Measurements from ENCODE around the gene SLC12A7.
"Not testable (repeated sequence)": the region's sequence is repeated elsewhere in the genome, so short reads cannot be mapped to it uniquely, and the experiment has no call there.

SLC12A7 gene

DNA sequence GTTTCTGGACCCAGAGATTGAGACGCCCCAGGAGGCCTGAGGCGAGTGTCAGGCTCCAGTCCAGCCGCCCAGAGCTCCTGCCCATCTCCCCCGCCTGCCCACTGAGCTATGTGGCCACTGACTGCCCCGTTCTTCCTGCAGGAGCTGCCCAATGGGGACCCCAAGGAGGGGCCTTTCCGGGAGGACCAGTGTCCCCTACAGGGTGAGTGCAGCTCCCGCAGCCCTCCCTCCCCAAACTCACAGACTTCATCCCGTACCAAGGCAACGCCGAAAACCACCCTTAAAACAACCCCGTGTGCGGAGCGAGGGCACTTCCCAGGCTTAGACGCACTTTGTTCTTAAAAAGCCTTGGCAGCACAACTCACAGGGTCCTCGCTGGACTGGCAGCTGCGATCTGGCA lies 79.9 kb downstream of the SLC12A7 start:
- DNase-seq = no peak

DNA sequence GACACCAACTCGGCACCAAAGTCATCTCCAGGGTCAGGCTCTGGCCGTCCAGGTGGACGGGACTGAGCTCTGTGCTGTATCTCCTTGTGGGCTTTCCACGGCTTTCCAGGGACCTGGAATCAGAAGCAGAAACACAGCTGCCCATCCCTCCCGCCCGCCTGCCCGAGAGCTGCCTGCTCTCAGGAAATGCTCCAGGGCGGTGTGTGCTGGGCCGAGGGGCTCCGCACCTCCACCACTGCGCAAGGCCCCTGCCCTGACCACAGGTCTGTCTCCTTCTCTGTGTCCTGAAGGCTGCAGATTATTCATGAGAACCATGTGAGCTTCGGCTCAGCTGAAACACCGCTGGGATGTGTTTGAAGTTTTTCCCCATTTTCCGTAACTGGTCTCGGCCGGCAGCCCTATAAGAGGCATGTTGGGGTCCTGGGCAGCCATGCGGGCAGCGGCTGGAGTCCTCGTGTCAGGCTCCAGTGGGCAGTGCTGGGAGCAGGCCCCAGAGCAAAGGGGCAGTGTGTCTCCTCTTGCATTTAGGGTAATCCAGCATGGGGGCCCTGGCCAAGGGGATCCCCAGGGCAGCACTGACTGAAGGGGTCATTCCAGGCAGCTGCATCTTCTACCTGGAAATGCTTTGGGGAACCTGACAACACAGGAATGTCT lies 80.4 kb downstream of the SLC12A7 start:
- no peak for DNase-seq

DNA sequence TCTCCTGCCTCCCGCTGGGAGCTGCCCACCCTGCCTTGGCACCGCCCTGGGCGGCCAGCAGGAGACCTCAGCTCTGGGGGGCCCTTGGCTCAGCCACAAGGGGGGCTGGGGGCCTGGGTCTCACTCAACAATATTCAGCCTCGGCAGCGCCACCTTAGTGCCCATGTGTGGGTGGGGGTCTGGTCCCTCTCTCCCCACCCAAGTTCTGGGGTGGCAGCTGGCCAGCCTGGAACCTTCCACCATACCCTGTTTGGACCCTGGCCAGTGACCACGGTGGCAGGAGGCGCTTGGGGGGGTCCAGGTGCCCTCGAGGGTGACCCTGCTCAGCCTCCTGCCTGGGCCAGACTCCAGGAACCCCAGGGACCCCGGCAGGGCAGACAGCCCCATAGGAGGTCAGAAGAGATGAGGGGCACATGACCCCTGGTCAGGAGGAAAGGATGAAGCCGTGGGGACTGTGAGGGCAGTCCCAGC lies 81.0 kb downstream of the SLC12A7 start:
- no peak for DNase-seq

DNA sequence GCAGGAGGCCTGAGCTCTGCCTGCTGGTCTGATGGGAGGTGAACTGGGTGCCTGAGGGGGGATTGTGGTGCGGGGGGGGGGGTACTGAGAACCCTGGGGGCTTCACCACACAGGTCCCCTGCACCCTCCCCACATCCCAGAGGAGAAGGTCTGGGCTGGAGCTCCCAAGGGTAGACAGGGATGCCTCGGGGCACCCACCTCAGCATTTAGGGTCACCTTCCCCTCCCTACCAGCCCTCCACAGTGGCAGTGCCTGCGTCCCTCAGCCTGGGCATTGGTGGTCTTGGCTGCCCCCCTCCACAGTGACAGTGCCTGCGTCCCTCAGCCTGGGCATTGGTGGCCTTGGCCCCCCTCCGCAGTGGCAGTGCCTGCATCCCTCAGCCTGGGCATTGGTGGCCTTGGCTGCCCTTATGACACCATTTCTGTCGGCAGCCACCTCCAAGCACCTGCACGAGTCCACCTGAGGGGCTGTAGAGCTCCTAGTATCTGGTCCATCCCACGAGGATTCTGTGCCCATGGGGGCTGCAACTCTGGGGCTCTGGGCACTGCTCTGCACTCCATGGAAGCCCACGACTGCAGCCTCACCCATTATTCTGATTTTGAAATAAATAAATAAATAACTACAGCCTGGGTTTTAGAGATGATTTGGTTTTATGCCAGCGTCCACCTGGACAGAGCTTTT lies 81.8 kb downstream of the SLC12A7 start:
- DNase-seq = no peak

DNA sequence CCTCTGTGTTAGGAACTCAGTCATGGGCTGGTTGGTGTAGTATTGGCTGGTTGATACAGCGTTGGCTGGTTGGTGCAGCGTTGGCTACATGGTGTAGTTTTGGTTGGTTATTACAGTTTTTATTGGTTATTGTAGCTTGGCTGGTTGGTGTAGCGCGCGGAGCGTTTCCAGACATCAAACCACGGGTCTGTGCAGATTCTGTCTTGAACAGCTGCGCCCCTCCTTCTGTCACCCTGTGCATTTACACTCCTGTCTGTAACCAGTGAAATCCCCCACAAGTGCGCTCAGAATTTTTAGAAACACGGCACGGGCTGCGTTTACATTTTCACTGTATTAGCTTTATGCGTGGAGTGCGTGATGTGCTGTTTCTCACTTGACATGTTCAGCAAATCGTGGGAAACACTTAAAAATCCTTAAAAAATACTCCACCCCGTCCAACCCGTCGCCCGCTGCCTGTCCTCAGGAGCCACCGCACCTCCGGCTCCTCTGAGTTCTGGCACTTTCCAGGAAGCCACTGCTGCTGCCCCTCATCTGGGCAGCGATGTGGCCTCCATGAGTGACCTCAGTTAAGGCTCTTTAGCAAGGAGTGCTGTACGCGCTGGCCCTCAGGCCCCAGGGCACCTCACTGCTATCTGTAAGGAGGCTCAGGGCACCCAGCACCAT lies 82.5 kb downstream of the SLC12A7 start:
- DNase-seq = no peak

DNA sequence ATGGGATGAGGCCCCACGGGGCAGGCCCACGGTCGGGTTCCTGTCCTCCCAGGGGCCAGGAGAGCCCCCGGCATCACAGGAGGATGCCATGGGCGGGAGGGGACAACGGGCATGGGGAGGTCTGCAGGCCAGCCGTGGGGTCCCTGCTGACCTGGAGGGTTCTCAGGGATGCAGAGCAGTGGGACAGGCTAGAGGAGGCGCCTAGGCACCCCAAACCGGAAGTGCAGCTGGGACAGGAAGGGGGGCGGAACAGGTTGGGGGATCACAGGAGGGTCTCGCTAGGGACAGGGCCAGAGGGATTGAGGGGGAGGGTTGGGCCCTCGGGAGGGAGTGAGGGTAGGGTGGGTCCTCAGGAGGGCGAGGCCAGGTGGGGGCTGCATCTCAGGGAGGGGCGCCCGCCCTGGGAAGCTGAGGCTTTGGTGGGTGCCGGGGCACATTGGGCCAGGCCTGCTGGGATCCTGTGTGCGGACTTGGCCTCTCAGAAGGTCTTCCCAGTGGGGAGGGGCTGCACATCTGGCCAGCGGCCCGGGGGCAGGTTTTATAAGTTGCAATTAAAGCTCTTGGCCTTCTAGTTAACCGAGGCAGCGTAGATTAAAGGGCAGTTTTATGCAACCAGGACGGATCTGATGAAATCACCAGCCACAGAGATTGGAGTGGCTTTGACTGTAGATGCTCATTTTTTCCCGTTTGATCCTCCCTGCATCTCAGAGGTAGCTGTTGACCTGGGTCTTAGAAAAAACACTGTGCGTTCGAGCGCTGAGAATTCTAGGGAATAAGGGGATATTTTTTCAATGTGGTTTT lies 83.2 kb downstream of the SLC12A7 start:
- no peak for DNase-seq

DNA sequence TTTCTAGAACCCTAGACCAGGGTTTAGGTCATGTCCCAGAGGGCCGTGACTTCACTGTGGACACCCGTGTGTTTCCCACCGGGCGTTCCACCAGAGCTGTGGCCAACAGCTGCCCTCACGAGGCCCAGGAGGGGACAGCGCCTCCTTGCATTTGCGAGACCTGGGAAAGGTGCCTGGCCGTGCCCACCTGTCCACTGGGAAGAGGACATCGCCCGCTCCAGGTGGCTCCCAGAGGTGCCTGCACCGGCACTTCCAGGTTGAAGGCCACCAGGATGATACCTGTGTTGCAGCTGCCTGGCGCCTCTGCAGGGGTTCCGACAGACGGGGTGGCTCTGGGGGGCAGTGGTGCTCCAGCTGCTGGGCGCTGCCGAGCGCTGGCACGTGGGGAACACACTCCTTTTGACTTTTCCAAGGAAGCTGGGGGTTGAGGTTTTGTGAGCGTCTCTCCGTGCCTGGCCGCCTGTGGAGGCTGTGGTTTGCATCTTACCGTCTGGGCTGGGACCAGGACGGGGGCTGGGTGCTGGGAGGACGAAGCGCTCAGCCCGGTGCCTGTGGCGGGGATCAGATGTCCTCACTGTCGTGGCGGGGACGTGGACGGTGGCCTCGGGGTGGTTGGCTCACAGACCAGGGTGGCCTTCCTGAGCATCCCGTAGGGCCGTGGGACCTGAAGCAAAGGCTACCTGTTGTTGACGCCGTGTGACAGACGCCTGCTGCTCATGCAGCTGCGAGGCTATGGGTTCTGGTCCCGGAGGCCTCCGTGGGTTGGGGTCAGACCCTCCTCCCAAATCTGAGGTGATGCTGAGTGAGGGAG lies 84.0 kb downstream of the SLC12A7 start:
- no peak for DNase-seq

DNA sequence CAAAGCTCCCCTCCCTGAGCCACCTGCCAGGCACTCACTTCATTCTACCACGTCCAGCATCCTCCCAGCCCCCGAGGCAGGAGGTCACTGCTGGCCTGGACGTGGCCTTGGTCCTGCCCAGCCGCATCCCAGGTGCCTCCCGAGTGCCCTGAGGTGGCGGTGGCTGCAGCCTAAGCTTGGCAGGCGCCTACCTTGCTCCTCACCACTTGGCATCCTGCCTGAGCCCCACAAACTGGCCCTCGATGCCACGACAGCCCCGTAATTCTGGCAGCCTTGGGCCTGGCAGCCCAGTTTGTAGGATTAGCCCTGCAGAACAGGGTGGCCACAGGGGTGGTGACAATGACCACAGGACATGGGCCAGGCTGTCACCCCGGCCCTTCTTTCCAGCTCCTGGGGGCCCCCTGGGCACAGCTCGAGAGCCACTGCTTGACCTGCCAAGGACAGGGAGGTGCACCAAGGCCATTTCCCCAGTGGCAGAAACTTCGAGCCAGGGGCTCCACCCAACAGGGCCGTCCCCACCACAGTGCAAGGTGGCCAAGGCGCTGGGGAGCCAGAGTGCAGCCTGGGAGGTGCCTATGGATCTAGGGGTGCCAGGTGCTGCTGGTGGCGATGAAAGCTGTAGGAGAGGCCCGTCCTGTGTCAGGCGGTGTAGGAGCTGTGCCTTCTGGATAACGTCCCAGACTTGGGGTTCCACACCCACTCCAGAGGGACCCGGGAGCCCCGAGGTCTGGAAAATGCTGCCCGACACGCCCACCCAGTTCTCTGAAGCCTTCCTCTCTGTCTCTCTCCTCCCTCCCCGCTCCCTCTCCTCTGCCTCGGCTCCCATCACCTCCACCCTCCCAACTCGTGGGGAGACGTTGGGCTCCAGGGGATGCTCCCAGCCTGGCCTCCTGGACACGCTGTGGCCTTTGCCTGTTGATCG lies 84.9 kb downstream of the SLC12A7 start:
- DNase-seq = no peak

DNA sequence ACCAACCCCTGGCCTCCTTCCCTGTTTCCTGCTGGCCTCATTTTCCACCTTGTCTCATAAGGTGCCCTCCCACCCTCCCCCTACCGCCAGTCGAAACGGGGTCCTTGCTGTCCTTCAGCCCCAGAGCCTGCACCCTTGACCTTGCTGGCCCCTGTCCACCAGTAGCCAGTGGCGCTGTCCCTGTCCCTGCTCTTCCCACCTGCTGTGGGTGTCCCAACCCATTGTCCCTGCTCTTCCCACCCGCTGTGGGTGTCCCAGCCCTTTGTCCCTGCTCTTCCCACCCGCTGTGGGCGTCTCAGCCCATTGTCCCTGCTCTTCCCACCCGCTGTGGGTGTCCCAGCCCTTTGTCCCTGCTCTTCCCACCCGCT lies 89.9 kb downstream of the SLC12A7 start:
- DNase-seq = not testable (repeated sequence)

DNA sequence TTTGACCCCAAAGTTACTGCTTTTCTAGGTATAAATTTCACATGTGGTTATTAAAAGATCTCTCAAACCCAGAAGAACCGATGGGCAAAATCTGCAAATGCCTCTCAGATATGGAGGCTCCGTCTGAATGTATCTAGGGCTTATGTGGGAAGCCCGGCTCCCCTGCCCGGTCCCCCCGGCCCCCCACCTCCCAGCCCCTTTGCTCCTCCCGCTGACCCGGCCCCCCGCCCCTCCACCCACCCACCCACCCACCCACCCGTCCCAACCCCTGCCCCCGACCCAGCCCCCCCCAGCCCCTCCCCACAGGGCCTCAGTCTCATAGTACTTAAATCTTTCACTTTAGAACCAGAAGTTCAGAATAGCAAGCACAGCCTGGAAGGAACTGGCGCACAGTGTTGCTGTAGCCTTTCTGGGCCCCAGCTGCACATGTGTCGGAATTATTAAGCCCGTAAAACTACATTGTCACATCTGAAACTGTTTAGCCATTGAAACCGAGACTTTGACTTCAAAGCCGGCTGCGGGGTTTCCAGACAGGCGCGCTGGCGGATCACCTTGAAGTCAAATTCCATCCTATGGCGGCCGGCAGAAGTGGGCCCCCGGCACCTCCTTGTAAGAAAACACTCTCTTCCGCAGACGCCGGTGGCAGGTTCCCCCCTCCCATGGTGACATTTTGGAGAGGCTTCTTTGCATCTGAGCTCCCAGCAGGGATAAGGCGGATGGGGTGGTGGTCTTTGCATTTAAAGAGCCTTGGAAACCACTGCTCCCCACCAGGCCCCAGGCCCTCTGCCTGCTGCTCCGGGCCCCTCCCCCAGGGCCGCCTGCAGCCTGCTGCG lies 90.5 kb downstream of the SLC12A7 start:
- no peak for DNase-seq

DNA sequence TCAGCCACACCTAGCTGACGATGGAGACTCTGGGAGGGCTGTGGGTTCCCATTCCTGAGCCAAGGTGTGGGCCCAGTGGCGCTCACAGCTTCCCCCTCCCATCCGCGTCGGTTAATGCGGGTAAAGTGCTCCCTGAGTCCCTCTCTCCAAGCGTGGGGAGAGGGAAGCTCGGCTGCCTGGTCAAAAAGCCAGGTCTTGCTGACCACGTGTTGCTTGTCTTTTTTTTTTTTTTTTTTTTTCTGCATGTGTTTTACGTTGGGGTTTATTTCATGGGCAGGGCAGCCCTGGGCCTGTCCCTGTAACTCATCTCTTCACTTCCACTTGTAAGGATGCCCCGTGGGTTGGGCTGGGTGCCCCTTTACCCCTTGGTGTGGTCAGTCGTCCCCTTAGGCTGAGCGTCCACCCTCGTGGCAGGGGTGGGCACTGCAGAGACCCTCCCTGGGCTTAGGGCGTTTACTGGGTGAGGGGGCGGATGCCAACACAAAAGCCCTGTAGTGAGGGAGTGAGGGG lies 91.4 kb downstream of the SLC12A7 start:
- no peak for DNase-seq

DNA sequence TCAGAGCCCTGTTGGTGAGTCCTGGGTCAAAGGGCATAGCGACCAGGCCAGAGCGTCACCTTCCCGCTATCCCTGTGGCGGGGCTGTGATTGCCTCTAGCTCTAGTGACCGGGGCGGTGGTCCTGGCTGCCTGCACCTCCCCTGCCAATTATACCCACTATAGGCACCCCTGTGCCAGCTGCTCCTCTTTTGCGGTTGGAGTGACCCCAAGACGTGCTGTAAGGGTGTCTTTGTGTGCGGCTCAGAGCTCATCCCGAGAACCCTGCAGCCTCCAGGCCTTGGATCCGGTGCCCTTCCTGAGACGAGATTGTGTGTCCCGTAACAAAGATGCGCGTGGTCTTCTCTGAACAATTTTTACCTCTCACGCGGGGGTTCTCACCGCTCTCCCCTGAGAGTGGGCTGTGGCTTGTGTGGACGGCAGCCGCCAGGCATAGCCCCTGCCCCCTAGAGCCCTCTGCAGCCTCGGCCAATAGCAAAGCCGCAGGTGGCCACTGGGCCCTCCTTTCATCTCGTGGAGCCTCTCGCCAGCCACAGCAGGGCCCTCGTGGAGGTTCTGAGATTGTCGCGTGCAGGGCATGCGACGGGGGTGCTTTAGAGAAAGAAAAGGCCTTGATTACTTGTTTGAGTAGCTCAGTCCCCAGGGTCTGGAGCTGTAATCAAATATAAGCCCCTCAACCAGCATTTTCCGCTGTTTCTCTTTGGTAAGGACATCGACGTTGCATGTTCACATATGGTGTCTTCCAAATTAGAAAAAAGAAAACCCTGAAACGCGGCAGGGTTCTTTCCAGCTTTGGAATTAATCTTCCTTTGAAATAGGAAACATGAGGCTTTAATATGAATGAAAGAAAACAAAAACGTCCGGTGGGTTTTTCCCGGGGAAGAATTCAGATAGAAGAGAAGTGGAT lies 92.6 kb downstream of the SLC12A7 start:
- no peak for DNase-seq

DNA sequence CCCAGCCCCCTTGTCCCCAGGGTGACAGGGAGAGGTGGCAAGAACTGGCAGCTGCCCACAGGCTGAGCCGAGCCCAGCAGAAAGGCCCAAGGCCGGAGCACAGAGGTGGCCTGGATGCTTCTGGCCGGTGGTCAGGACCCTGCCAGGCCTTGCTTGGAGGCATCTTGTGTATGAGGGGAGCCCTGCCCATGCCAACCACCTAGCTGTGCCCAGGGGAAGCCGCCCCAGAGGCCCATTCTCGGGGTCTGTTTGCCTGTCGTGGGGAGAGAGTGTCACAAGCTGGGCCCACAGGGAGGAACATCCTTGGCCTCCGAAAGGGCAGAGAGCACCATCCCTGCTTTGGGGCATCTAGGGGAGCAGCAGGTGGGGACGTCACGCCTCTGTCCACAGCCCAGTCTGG lies 93.3 kb downstream of the SLC12A7 start:
- no peak for DNase-seq

DNA sequence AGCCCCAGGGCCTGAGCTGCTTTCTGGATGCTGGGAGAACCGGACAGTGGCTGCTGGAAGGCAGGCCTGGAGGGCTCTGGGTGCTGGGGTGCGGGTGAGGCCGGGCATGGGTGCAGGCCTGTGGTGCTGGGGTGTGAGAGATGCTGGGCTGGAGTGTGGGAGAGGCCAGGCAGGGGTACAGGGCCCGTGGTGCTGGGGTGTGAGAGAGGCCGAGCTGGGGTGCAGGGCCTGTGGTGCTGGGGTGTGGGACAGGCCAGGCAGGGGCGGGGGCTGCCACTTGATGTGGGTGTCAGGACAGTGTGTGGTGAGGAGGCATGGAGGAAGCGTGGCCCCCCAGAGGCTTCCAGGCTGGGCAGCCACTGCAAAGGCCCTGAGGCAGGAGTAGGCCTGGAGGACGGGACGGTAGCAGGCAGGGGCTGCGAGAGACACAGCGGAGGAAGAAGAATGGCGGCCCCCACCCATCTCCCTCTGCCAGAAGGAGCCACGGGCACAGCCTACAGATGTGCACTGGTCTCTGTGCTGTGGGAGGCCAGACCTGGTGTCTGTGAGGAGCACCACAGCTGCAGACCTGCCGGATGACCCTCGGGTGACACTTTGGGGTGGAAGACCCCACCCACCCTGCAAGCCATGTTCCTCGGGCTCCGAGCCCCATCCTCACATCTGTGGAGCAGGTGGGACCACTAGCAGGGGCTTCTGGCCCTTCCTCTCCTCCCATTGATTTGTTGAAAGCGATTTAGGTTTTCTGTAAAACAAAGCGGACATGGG lies 94.0 kb downstream of the SLC12A7 start:
- DNase-seq = no peak

DNA sequence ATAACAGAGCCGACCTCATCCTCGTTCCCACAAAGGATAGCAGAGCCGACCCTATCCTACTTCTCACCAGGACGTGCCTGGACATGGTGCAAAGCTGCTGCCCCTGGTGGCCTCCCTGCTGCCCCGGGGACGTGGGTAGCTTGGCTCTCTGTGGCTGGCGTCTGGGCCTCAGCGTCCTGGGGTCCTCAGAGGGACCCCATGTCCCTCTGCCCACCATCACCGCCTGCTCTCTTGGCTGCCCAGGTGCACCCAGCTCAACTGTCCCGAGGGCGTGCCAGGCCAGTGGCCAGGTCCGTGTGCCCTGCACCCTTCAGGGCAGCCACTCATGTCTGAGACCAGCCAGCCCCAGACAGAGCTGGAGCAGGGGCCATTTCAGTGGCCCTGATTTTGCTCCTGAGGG lies 94.8 kb downstream of the SLC12A7 start:
- no peak for DNase-seq

DNA sequence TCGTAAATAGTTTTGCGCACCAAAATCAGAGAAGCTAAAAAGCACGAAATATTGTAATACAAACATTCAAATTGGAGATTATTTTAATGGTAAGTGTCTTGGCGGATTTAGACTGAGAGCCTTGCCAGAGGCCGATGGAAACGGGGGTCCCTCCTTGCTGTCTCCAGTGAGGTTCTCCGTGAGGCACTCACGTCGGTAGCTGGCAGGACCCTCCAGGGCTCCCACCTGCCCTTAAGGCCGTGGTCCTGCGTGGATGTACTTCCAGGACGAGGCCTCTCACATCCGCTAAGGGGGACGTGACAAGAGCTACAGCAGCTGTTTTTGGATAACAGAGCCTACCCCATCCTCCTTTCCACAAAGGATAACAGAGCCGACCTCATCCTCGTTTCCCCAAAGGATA lies 95.4 kb downstream of the SLC12A7 start:
- no peak for DNase-seq

DNA sequence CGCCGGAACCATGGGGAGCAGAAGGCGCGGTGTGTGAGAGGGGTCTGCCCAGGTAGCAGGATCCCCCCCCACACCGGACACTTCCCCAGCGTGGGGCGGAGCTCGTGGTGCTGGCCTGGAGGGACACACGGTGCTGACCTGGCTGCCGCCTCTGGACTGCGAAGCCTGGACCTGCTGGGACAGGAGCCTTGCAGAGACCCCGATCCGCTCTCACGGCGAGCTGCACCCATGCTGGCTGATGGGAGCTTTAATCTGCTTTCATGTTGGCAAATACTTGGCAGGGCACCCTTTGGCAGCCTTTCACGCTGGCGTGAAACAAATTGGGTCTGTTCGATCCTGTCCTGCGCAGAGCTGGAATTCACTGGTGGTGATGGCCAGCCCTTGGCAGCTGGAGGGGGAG lies 95.8 kb downstream of the SLC12A7 start:
- no peak for DNase-seq

DNA sequence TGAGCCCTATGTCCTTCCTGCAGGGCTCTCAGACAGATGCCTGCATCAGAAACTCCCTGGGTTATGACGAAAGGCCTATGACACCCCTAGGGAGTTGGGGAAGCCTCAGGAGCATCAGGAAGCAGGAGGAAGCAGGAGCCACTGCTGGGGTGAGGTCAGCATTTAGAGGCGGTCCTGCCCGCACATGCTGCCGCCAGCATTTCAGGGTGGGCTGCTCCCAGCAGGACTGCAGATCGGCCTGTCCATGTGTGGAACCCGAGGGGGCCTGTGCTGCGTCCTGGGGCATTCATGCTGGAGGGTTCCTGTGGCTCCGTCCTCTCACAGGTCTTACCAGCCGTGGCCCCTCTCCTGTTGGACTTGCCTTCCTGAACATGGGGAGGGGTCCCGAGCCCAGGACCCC lies 96.4 kb downstream of the SLC12A7 start:
- DNase-seq = no peak
